Measurements from ENCODE around the gene BRD1. TPM values are rescaled to one million over a fixed set of nuclear protein-coding genes. Genes with fewer than 3 reads are reported as not detected.

Gene BRD1
- total RNA-seq, 2 experiments from 2014 or later = 24.5 to 29.0 TPM

- no peak overlapping the region for H3K4me3 Mint-ChIP-seq
- ChIA-PET CTCF (interaction anchor here (1.5 kb wide), 1 partner anchor 78 kb away, joined by 6 read pairs; no protein-coding TSS in a partner anchor), POLR2A (no interaction called here)
- H3K27ac Mint-ChIP-seq = no peak overlapping the region
- H3K27me3 Mint-ChIP-seq = peaks cover 15% of the 10 kb centered on the region
- no peaks in the 10 kb centered on the region for H3K9me3 Mint-ChIP-seq
- ATAC-seq (no peak), DNase-seq (no peak)
- intact Hi-C loops (cut with micrococcal nuclease) = no loop called here
- no peak for TF ChIP-seq CTCF (IDR thresholded peaks at IDR 0.05)
- H3K36me3 Mint-ChIP-seq (ENCODE audit: low read depth) = no peaks in the 10 kb centered on the region
- peaks cover 6% of the 10 kb centered on the region for H3K4me1 Mint-ChIP-seq (ENCODE audit: low read depth)
These were observed 18.2 kb upstream of the BRD1 start for GRCh38 chr22:49845666-49846459.

GRCh38 chr22:49845241-49845640 lies 17.6 kb upstream of the BRD1 start:
- TF ChIP-seq CTCF (IDR thresholded peaks at IDR 0.05) = no peak
- H3K4me3 Mint-ChIP-seq = no peak overlapping the region
- intact Hi-C loops (cut with micrococcal nuclease) = no loop called here
- no peaks in the 10 kb centered on the region for H3K36me3 Mint-ChIP-seq (ENCODE audit: low read depth)
- ATAC-seq (no peak), DNase-seq (no peak)
- no peaks in the 10 kb centered on the region for H3K9me3 Mint-ChIP-seq
- peaks cover 11% of the 10 kb centered on the region for H3K27me3 Mint-ChIP-seq
- peaks cover 6% of the 10 kb centered on the region for H3K4me1 Mint-ChIP-seq (ENCODE audit: low read depth)
- no peak overlapping the region for H3K27ac Mint-ChIP-seq
- ChIA-PET POLR2A (no interaction called here), CTCF (interaction anchor here (1.5 kb wide), 1 partner anchor 78 kb away, joined by 6 read pairs; no protein-coding TSS in a partner anchor)

GRCh38 chr22:49838771-49839717 lies 11.4 kb upstream of the BRD1 start:
- Mint-ChIP-seq H3K27me3 (no peaks in the 10 kb centered on the region), H3K9me3 (no peaks in the 10 kb centered on the region), H3K4me1 (ENCODE audit: low read depth) (peaks cover 33% of the 10 kb centered on the region), H3K27ac (peak overlapping the region; percentile 95), H3K36me3 (ENCODE audit: low read depth) (no peaks in the 10 kb centered on the region), H3K4me3 (peak overlapping the region; percentile 71)
- peak; percentile 95 for DNase-seq
- intact Hi-C loops (cut with micrococcal nuclease) = no loop called here
- peak; percentile 93 for ATAC-seq
- no peak for TF ChIP-seq CTCF (IDR thresholded peaks at IDR 0.05)
- CTCF ChIA-PET = no interaction called here
- POLR2A ChIA-PET = interaction anchor here (0.7 to 1.6 kb wide), 9 partner anchors 8 to 85 kb away, joined by 3 to 7 read pairs (median 3); no protein-coding TSS in a partner anchor

GRCh38 chr22:49833340-49834007 lies 5.8 kb upstream of the BRD1 start:
- intact Hi-C loops (cut with micrococcal nuclease) = no loop called here
- CTCF ChIA-PET = no interaction called here

More at GRCh38 chr22:49833340-49834007, 5.8 kb upstream of the BRD1 start:
- POLR2A ChIA-PET = no interaction called here
- Mint-ChIP-seq H3K4me1 (ENCODE audit: low read depth) (peaks cover 36% of the 10 kb centered on the region), H3K27ac (no peak overlapping the region), H3K27me3 (no peaks in the 10 kb centered on the region), H3K36me3 (ENCODE audit: low read depth) (no peaks in the 10 kb centered on the region), H3K9me3 (peaks cover 2% of the 10 kb centered on the region), H3K4me3 (no peak overlapping the region)
- DNase-seq (no peak), ATAC-seq (no peak)
- no peak for TF ChIP-seq CTCF (IDR thresholded peaks at IDR 0.05)

Measured in activated CD8-positive, alpha-beta T cell treated with anti-CD3 and anti-CD28 coated beads for 36 hours (primary cell).